CD4-positive, alpha-beta T cell treated with Interleukin-10 for 1 hour (primary cell): ENCODE data around the gene ABCG8.
"Not testable (repeated sequence)": the region's sequence is repeated elsewhere in the genome, so short reads cannot be mapped to it uniquely, and the experiment has no call there.

ENCODE experiments used
- DNase-seq: peaks from one replicate; pipeline ENCODE4 v3.0.0-alpha.2; 2020

The ABCG8 gene

DNA sequence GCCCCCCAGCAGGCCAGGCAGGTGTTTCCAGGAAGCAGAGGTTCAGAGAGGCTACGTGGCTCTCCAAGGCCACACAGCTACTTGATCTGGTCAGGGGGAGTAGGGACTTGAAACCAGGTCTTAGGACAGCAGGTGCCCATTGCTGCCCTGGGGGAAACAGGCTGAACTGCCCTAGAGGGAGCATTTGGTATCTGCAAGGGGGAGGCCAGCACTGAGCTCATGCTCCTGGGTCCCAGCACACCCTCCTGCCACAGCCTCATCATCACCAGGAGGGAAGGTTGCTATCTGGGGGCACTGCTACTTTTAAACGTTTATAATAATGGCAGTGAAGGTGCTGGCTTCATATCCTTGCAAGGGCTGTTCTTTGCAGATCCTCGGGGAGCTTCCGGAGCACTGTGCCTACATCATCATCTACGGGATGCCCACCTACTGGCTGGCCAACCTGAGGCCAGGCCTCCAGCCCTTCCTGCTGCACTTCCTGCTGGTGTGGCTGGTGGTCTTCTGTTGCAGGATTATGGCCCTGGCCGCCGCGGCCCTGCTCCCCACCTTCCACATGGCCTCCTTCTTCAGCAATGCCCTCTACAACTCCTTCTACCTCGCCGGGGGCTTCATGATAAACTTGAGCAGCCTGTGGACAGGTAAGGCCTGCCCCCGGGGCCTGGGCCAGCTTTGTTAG, 36.1 kb downstream of the ABCG8 start:
- DNase-seq = no peak

- peak; percentile 57 for DNase-seq
Measured at GRCh38 chr2:43877782-43878464, 39.2 kb downstream of the ABCG8 start.

- no peak for DNase-seq
Measured at GRCh38 chr2:43879261-43879660, 40.5 kb downstream of the ABCG8 start.

DNA sequence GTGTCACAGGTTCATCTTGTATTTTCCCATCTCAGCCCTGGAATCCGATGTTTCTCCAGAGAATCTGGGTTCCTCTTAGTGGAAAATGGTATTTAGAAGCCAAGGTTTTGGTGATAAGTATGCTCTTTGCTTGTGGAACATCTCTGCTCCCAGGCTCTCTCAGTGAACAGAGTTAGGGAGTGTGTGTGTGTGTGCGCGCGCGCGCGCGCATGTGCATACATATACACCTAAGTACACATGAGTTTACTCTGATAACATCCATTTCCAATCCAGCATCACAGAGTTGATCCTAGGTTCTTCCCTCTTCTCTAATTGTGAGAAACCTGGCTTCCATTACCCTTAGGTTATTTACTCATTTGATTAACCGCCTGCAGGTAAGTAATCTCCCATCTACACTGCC, 41.7 kb downstream of the ABCG8 start:
- DNase-seq = no peak

DNA sequence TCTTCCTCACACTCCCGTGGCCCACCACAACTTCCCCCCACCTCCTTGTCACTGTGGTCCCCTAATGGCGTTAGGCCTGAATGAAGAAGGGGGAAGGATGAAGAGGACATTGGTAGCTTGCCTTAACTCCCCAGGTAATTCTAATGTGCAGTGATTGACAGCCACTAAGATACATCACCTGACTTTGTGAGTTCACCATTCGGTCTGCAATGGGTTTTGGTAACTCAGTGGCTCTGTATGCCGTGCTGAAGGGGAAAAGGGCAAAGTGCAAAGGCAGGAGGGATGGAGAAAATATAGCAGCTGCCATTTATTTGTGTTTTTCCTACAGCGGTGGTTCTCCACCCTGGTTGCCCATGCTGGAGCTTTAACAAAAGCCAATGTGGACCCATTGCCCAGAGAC, 42.2 kb downstream of the ABCG8 start:
- DNase-seq = no peak

DNA sequence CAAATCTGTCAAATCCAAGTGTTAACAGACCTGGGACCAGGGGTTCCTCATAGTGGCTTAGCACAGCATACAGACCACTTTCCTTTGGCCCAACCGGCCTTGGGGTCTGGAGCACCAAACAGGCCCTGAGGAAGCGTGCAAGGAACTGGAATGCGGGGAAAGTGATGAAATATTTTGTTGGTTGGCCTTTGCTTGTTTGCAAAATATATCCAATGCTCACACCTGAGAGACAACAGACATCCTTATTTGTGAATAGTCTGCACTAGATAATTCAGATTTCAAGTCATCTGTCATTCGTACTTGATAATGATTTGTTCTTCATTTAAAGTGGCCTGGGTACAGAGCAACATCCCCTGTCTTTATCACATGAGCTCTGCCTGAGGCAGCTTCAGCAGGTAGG, 43.5 kb downstream of the ABCG8 start:
- DNase-seq = no peak

- DNase-seq = no peak
Measured at GRCh38 chr2:43884689-43885088, 45.9 kb downstream of the ABCG8 start.

DNA sequence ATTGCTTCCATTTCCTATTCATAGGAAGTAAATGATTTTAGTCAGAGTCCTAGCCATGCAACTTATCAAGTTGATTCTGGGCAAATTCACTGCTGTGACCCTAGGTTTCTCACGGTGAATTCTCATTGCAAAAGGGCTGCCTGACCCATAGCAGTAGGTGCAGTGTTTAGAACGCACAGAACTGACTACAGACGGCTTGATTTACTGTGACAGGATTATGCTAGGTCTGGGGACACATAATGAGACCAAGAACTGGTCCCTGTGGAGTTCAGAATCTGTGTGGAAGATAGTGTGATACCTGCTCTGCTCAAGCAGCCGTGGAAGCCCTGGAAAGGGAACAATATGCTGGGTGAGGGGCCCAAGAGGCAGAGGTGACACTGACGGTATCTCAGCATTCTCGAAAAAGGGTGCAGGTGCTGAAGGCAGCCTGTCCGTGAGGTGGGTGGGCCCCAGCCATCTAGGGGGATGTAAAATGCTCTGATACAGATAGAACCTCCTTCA, 46.4 kb downstream of the ABCG8 start:
- no peak for DNase-seq

GRCh38 chr2:43887176-43887575, 48.4 kb downstream of the ABCG8 start:
- DNase-seq = no peak

- DNase-seq = no peak
Measured at GRCh38 chr2:43889416-43889815, 50.6 kb downstream of the ABCG8 start.

DNA sequence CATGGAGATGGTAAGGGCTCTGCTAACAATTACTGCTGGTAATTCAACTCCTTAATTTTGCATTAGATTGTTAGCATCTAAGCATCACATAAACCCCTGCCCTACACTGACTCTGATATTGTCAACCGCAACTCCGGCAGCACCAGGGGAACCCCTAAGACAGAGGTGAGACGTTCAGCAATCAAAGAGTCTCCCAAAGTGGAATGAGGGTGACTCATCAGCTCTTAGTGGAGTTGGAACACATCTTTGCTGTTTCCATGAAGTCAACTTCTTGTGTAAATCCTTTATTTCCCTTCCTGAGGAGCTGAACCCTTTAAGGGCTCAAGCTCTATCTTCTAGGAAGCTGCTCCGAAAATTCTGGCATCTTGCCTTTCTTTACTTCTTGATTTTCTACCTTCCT, 52.1 kb downstream of the ABCG8 start:
- no peak for DNase-seq

GRCh38 chr2:43894743-43895142, 56.0 kb downstream of the ABCG8 start:
- no peak for DNase-seq

GRCh38 chr2:43896906-43897305, 58.1 kb downstream of the ABCG8 start:
- no peak for DNase-seq

DNA sequence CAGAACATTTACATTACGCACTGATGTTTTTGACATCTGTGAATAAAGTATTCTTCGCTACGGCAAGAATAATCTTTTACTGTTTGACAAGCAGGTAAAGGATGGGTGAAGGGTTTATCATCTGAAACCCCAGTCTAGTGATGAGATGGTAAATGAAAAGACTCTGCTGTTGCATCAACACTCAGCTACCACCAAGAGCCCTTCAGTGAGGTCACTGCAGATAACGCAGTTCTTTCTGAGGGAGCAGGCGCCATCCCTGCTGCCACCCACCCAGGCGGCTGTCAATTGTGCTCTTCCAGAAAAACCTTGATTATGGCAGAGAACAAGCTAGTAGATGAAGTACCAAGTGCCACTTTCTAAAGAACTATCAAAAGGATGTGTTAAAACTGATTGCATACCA, 58.7 kb downstream of the ABCG8 start:
- no peak for DNase-seq

DNA sequence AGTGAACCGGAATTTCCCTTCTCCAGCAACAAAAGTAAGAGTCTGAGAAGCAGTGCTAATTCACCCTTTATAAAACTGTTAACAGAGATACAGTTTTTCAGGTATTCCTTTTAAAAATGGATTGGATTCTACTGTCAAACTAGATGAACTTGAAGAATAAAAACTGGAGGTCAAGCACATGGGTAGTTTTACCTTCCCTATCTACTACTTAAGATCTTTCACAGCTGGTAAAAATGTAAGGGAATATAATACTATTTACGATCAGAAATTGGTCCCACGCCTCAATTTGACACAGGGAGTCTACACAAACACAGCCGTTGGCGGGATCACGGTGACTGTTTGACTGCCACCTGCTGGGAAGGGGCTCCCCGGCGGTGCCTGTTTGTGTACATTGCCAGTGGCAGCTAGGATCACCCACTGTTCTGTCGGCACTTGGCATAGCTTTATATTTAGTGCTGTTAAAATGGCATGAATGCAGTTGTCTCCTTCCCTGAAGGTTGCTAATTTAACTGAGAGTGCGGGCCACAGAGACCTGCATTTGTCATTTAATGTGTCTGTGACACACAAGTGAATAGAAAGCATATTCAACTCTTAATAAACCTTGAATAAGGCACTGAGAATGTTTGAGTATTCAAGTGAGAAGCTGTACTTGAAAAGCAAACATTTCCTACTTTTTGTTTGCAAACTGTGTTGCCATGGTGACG, 59.5 kb downstream of the ABCG8 start:
- no peak for DNase-seq

DNA sequence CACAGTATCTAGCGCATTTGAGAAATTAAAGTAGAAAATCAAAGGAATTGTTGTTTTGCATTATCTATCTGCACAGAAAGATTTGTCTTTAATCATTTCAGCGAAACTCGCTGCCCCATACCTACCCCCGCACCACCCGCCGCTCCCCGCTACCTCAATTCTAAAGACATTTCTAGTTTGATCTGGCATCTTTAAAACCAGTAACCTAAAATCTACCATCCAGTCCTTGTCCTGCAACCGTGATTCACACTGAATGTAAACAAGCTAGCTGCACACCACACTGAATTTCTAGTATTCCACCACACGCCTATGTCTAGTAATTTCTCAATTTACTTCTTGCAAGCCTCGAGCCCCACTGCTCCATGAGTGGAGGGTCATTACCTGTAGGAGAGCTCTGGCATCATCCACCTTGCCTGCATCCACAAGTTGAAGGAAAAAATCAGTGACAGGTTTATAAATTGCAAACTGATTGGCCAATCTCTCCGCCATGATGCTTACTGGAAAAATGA, 60.1 kb downstream of the ABCG8 start:
- DNase-seq = no peak

- no peak for DNase-seq
Measured at GRCh38 chr2:43899589-43899988, 60.8 kb downstream of the ABCG8 start.

GRCh38 chr2:43905371-43905803, 66.6 kb downstream of the ABCG8 start:
- DNase-seq = no peak

DNA sequence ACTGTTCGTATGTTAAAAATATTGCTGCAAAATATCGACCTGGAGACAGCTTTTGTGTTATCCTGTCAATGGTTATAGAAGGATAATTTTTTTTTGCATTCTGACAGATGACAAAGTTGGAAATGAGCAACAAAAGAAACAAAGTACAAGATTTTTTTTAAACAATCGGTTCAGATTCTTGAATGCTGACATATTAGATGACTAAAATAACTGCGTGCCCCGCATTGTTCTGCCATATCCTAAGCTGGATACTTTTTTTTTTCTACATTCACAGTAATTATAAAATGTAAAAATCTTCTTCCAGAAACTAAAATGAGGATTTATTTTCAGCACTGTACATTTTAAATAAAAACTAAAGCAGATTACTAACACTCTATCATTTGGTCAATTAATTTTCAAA, 67.1 kb downstream of the ABCG8 start:
- DNase-seq = no peak

DNA sequence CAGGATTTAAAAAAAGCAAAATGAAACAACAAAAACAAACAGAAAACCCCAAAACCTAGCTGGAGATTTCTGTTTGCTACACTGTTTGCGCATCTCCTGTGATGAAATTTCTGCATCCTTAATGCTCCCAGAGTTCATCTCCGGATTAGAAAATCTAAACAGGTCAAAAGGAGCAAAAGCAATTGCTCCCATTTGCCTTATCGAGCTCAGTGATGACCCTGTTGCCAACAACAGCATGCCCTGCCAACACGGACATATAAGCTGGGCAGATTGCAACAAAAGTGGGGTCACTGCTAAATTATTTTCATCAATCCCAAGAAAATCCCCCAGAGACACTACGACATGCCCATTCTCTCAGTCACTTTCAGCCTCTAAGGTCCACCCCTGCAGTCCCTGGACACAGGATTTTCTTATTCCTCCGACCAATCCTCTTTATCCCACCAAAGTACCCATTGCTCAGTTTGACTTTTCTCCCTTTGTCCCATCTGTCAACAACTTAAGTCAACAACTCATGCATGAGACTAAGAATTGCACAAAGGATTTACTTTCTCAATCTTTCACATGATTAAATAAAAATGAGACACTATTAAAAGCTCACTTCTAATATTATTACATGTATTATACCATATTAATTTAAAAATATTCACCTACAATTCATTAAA, 67.8 kb downstream of the ABCG8 start:
- DNase-seq = no peak

DNA sequence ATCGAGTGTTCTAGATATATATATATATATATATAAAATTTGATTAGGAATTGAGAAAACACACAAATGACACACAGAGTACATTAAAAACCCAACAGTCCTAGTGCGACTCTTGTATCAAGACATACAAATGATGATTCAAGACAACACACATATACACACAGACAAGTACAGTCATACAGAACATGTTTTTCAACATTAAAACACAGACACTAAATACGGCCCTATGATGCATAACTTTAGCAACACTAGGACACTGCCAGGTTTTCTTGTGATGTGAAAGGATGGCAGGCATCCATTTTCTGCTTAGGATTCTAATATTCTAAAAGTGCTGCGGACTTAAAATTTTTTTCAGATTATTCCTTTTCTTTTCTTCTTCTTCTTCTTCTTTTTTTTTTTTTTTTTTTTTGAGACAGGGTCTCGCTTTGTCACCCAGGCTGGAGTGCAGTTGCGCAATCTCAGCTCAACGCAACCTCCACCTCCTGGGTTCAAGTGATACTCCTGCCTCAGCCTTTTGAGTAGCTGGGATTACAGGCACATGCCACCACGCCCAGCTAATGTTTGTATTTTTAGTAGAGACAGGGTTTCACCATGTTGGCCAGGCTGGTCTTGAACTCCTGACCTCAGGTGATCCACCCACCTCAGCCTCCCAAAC, 72.5 kb downstream of the ABCG8 start:
- not testable (repeated sequence) for DNase-seq

GRCh38 chr2:43924463-43924862, 85.7 kb downstream of the ABCG8 start:
- DNase-seq = no peak

GRCh38 chr2:43925431-43925830, 86.7 kb downstream of the ABCG8 start:
- DNase-seq = no peak
